Neutrophil (primary cell): ENCODE results near the gene F8A2.
"Not testable (repeated sequence)": the region's sequence is repeated elsewhere in the genome, so short reads cannot be mapped to it uniquely, and the experiment has no call there.

ENCODE experiments used
- H3K27ac ChIP-seq: fragments of 200-600 bp; sonication (generic); 2 replicates; pipeline ENCODE4 v1.5.1; 2016; ENCODE audit warnings: mild to moderate bottlenecking, moderate library complexity
- H3K27me3 ChIP-seq: fragments of 200-600 bp; sonication (generic); 2 replicates; pipeline ENCODE4 v1.6.0; 2016; ENCODE audit warnings: mild to moderate bottlenecking
- H3K36me3 ChIP-seq: fragments of 200-600 bp; sonication (generic); 2 replicates; pipeline ENCODE4 v1.5.1; 2017
- H3K4me1 ChIP-seq, 2 experiments: fragments of 200-600 bp in 1 of 2; sonication (generic) in 1 of 2; 1 replicate in 1 of 2; 2 replicates in 1 of 2; pipeline versions ENCODE4 v1.5.1 to v1.6.1; 2013 to 2016; ENCODE audit warnings: low read depth in 1 of 2, low read length in 1 of 2, mild to moderate bottlenecking in 1 of 2, moderate library complexity in 1 of 2; ENCODE audit not compliant: control insufficient read depth in 1 of 2, insufficient read depth in 1 of 2
- H3K4me3 ChIP-seq, 2 experiments: fragments of 200-600 bp in 1 of 2; sonication (generic) in 1 of 2; 1 replicate in 1 of 2; 2 replicates in 1 of 2; pipeline ENCODE4 v1.5.1; 2013 to 2016; ENCODE audit warnings: low read depth in 1 of 2, low read length in 1 of 2, mild to moderate bottlenecking in 1 of 2, moderate library complexity in 1 of 2
- H3K9me3 ChIP-seq: fragments of 200-600 bp; sonication (generic); 2 replicates; pipeline ENCODE4 v1.5.1; 2016
- CTCF ChIP-seq: fragments of 200-600 bp; sonication (generic); IDR thresholded peaks from 2 replicates; pipeline ENCODE4 v1.5.1; 2016; ENCODE audit warnings: antibody characterized with exemption

F8A2 gene

GRCh38 chrX:155389634-155390033, 7.7 kb downstream of the F8A2 start:
- no peak for TF ChIP-seq CTCF
- no peaks in the 10 kb centered on the region for H3K9me3 ChIP-seq
- no peak overlapping the region for H3K27ac ChIP-seq
- no peak overlapping the region for H3K4me3 ChIP-seq
- no peaks in the 10 kb centered on the region for H3K27me3 ChIP-seq
- H3K4me1 ChIP-seq, result no peaks in the 10 kb centered on the region
- H3K36me3 ChIP-seq, result no peaks in the 10 kb centered on the region

- not testable (repeated sequence) for H3K4me3 ChIP-seq, H3K27me3 ChIP-seq, H3K27ac ChIP-seq, H3K4me1 ChIP-seq, H3K9me3 ChIP-seq, H3K36me3 ChIP-seq
Observed at GRCh38 chrX:155394747-155395276, 12.9 kb downstream of the F8A2 start.

- H3K4me3 ChIP-seq, result no peak overlapping the region
- H3K27ac ChIP-seq, result no peak overlapping the region
- no peaks in the 10 kb centered on the region for H3K9me3 ChIP-seq
- TF ChIP-seq CTCF, result no peak
- no peaks in the 10 kb centered on the region for H3K27me3 ChIP-seq
- no peaks in the 10 kb centered on the region for H3K36me3 ChIP-seq
- no peaks in the 10 kb centered on the region for H3K4me1 ChIP-seq
Observed at GRCh38 chrX:155406429-155406828, 24.5 kb downstream of the F8A2 start.

GRCh38 chrX:155417769-155418168, 35.9 kb downstream of the F8A2 start:
- Histone ChIP-seq H3K4me1 (no peaks in the 10 kb centered on the region), H3K27ac (no peak overlapping the region), H3K27me3 (no peaks in the 10 kb centered on the region), H3K9me3 (no peaks in the 10 kb centered on the region), H3K4me3 (no peak overlapping the region), H3K36me3 (no peaks in the 10 kb centered on the region)
- no peak for TF ChIP-seq CTCF
